HG02938 (cell line): ENCODE results near the gene PRKCSH.
"Not testable (repeated sequence)": the region's sequence is repeated elsewhere in the genome, so short reads cannot be mapped to it uniquely, and the experiment has no call there.

Experiments
- ATAC-seq: cut with Tn5 transposase; IDR thresholded peaks from one replicate; pipeline ENCODE4 v1.9.1; 2021; ENCODE audit warnings: mild to moderate bottlenecking, moderate library complexity; ENCODE audit not compliant: unreplicated experiment

The PRKCSH gene

DNA sequence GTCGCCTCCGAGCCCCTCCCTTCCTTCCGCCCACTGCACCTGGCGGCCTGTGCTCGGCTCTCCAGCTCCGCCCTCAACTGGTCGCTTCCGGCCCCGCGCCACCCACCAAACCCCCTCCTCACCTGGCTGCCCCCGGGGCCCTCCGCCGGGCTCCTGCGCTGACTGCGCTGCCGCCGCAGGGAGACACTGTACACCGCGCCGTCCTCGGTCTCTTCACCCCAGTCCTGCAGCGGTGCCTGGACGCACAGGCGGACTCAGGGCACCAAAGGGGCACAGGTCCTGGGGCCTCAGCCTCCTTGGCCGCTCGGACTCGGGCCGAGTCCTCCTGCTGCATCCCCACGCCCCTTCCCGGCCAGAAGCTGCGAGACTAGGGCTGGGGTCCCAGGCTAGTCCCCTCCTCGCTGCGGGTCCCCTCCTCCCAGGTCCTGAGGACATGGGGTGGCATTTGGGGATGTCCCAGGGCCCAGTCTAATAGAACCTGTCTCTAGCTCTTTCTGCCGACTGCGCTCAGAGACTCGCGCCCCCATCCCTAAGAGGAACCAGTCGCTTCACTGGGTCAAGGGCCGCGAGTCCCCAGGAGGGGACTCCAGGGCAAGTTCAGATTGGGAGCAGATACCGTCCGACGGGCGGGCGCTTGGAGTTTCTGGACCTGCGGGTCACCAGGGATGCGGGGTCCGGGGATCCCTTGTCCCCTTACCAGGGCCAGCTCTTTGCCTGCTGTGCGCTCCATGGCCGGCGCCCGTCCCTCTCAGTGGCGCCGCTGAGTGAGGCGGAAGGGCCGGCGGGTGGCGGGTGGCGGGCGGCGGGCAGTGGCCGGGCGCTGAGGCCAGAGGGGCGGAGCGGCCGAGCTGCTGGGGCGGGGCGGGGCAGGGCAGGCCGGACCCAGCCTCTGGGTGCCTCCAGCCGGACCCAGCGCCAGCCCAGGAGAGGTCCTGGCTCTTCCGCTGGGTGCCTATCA, 16.6 kb upstream of the PRKCSH start, which contains the start of gene RGL3:
Gene RGL3, minus strand, starts transcription at position 766 of the 958 bp plus-strand sequence. Its CDS starts 36 bp downstream, at position 730.
- ATAC-seq, result no peak

DNA sequence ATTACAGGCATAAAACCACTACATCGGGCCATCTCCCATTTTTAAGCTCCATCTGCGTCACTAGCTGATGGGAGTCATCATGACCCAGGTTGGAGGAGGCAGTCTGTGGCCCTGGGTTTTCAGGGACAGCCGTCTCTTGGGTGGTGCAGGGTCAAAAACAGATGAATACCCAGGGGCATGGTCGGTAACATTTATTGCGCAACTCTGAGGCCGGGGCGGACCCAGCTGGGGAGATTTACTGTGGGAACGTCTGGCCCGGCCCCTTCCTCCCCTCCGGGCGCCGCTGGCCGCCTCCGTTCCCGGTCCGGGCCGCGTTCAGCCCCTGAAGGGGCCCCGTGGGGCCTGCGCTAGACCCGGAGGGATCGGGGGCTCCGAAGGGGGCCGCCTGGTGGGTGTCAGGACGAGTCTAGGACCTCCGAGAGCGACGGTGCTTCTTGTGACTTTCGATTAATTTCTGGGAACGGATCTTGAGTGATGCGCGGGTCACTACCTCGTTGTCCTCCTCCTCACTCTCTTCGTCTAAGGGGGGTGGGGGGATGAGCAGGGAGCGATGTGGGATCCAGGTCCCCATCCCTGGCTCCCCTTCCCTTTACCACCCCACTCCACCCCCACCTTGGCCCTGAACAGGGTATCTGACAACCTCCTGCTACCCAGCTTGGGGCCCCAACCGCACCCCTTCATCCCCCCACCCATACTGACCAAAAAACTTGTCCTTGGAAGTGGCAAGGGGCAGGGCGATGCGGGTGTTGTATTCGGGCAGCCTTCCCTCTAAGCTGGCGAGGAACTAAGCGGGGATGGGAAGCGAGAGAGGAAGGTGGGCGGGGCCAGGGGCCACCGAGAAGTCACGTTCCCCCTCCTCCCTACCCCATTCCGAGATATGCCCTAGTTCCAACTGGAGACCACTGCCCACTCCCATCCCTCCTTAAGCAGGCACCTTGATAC, 14.7 kb upstream of the PRKCSH start:
- ATAC-seq, result no peak

DNA sequence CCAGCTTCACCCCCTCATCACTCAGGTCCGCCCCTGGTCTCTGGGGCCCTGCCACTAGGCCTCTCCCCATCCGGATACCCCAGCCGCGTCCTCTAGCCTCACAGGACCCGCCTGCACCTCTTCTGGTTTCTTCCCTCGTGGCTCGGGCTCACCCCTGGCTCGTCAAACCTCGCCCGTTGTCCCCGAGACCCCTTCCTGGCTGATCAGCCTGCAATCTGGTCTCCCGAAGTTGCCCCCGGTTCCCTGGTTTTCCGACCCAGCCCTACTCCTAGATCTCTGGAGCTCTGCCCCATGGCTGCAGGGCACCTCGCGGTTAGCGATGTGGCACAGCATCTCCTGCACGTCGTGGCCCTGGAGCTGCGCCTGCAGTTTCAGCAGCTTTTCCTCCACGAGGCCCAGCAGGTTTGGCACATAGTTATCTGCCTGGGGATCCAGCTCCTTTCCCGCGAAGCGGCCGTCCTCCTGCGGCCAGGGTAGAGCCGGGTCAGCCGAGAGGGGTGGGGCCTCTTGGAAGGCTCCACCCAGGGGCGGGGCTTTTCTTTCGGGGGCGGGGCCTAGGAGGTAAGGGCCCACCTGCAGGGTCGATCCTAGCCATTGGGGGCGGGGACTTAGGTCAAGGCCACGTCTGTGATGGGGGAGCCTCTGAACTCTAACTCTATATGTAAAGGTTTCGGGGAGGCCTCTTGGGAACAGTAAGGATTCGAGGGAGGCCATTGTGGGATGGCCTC, 13.9 kb upstream of the PRKCSH start:
- no peak for ATAC-seq

DNA sequence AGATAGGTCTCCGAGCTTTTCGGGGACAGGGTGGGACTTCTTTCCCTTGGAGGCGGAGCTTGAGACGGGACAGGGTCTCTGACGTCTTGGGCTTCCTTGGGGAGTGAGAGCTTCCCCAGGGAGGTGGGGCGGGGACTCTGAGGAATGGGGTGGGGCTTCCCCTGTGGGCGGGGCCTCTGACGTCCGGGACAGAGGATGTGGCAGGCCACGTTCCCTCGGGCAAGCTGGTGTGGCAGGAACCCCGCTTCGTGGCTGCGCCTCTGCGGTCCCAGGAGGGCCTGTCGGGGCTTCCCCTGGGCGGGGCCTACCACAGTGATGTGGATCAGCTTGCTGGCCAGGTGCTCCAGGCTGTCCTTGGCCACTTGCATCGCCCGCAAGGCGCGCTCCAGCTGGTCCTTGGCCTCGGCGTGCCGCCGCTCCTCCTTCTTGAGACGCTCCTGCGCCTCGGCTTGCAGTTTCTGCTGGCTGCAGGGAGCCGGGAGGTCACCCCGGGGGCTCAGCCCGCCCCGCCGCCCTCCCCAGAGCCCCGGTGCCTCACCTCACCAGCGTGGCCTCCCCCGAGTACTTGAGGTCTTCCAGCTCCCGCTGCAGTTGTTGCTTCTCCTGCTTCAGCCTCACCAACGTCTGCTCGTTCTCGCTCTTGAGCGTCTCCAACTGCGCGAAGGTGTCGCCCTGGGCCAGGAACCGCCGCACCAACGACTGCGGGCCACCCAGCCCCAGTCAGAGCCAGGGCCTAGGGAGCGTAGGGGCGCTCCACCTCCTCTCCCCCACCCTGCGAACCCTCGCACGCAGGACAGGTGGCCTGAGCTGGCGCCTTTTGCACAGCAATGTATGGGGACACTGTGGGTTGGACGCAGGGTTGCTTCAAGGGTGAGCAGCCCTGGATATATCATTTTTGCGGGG, 13.0 kb upstream of the PRKCSH start:
- ATAC-seq, result no peak

DNA sequence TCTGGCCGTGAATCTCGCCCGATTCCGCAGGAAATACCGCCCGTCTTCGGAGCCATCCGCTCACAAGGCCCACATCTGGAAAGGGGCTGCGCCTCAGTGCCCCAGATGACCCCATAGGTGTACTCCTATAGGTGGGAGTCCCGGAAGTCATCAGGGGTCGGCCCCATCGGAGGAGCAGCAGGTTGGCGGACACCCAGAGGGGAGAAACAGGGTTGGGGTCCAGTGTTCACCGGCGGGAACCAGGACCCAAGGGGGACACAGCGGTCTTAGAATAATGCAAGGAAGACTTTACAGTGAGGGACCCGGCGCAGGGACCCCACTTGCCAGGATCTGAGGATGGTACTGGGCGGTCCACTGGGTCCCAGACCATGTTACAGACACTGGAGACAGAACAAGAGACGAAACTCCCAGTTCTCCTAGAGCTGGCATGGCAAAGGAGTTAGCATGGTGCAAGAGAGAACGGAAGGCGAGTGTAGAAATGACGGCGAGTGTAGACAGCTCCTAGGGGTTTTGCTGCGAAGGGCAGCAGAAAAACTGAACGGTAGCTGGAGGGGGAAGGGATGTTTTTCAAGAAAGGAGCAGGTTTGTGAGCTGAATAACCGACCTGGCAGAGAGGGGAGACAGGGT, 12.2 kb upstream of the PRKCSH start:
- no peak for ATAC-seq

DNA sequence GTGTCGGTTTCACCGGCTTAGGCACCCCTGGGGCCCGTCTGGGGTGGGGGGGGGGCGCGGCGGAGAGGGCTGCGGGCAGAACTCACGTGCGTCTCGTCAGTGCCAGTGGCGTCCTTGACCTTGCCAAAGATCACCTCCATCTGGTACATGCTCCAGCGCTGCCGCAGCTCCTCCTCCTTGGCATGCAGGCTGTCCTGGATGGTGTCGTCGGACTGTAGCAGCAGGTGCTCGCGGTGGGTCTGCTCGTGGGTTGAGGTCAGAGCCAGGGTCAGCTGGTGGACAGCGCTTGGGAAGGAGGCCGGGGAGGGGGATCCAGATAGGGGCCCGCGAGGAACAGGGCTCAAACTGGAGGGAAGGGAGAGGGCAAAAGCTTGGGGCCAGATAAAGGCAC, 11.6 kb upstream of the PRKCSH start:
- no peak for ATAC-seq

DNA sequence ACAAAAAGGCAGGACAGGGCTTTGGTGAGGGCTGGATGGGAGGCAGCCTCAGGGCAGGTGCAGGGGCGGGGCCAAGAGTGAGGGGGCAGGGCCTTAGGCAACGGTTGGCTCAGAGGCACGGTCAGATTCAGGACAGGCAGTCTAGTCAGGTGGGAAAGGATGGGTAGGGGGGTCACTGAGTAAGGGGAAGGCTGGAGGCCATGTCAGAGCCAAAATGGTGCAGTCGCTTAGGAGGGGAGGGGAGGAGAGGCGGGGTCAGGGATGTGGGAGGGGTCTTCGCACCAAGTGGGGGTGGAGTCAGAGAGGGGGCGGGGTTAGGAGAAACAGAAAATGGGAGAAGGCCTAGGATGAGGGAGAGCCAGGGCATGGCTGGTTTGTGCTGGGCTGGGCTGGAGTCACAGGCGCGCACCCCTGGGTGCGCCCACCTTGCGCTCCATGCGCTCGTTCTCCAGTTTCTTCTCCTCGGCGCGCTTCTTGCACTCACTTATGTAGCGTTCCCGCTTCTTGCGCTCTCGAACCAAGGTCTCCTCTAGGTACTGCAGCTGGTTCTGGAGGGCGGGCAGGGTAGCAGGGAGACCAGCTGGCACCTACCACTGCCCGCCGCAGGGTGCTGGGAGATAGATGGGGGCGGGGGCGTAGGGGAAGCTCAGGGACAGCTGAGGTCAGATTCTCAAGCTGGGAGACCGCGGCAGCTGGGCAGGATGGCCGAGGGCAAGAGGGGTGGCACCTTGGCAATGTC, 9.5 kb upstream of the PRKCSH start:
- ATAC-seq, result no peak

DNA sequence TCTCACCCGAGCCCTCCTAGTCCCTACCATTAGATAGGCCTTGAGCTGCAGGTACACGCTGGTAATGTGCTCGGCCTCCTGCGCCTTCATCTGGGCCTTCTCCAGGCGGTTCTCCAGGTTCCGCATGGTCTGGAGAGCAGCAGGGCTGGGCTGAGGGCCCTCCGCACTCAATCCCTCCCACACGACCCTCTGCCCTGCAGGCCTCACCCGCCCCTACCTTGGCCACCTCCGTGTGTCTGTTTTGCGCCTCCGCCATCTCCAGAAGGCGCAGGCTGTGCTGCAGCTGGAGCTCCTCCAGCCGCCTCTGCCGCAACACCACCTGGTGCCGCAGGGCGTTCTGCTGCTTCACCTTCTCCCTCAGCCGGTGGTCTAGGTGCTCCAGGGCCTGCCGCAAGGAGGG, 8.8 kb upstream of the PRKCSH start:
- ATAC-seq, result no peak

DNA sequence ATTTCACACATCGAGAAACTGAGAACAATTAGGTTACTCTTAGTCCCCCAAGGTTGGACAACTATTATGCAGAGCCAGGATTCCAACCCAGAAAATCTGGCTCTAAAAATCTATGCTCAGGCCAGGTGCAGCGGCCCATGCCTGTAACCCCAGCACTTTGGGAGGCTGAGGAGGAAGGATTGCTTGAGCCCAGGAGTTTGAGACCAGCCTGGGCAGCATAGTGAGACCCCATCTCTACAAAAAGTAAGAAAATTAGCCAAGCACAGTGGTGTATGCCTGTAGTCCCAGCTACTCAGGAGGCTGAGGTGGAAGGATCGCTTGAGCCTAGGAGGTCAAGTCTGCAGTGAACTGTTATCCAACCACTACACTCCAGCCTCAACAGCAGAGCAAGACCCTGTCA, 1.9 kb upstream of the PRKCSH start:
- not testable (repeated sequence) for ATAC-seq

DNA sequence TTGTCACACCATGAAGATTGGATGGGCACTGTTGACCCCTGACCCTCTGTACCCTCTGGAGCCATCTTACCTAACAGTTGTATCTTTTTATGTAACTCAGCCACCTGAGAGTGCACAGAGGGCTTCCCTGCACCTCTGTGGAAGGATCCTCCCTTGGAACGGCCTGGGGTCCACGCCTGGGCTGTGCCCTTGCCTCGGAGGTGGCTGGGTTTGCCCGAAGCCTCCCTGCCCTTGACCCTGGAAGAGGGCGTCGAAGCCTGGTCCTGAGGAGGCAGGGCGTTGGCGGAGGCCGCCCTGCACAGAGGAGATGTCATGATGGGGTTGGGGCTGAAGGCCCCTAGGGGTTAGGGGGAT, 755 bp upstream of the PRKCSH start:
- no peak for ATAC-seq

DNA sequence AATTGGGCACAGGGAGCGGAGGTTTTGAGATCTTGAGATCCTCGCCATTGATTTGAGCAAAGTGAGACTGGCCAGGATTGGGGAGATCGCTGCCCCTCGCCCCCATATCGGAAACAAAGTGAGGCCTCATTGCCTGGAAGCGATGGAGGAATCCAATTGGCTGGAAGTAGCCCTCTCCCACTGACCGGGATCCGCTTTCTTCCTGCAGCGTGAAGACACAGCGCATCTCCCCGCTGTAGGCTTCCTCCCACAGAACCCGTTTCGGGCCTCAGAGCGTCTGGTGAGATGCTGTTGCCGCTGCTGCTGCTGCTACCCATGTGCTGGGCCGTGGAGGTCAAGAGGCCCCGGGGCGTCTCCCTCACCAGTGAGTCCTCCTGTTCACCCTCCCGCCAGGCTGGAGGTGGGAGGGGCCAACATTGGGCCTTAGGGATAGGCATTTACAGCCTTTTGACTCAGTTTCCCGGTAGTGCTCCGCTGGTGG, 438 bp downstream of the PRKCSH start:
- no peak for ATAC-seq

DNA sequence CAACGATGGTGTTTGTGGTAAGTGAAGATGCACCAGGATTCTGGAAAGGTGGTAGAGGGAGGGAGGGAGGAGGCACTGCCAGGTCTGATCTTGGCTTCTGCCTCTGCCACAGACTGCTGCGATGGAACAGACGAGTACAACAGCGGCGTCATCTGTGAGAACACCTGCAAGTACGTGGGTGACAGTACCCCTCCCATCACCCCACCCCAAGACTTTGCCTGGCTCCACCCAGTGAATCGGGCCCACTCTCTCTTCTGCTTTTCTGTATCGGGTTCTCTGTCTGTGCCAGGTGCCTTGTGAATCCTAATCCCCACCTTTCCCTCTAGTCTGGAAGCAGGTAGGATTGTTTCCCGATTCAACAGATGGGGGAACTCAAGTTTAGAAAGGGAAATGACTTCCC, 2.5 kb downstream of the PRKCSH start:
- no peak for ATAC-seq

DNA sequence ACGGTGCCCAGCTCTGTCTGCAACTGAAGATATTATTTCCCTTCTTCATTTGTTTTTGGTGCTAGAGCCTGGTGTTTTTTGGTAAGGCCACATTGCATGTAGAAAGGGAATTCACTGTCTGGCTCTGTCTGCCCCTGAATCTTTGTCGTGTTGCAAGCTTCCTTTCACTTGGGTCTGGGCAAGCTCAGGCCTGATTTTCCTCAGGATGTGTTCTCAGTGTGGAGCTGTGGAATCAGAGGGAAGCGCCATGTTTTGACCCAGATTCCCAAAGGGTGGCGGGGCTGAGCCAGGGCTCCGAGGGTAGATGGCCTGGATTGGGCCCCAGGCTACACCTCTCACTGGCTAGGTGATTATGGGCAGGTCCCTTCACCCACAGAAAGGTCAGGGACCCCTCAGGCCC, 8.6 kb downstream of the PRKCSH start:
- ATAC-seq, result no peak

DNA sequence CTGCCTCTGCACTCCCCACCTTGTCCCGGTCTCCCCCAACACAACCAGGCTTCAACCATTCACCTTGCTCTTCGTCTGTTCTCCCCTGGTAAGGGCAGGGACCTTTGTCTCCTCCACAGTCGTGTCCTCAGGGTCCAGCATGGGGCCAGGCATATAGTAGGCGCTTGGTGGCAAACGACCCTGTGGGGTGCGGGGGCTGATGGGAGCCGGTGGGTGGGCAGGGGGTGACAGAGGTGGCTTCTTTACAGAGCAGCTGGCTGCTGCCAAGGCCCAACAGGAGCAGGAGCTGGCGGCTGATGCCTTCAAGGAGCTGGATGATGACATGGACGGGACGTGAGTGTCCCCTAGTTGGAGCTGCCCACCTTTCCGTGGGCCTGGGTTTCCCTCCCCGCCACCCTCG, 9.7 kb downstream of the PRKCSH start:
- ATAC-seq, result no peak

DNA sequence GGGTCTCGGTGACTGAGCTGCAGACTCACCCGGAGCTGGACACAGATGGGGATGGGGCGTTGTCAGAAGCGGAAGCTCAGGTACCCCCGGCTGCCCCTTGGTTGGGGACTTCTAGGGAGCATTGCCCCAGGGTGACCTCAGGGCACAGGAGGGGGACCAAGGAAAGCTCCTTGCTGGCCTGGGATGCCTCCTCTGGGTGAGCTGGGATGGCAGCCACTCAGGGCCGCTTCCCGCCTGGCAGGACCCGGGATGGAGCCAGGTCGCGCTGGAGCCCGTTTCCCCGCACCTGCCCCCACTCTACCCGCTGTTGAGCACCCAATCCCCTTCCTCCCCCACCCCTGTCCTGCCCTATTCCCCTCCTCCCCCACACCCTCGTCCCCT, 10.8 kb downstream of the PRKCSH start:
- ATAC-seq, result no peak

DNA sequence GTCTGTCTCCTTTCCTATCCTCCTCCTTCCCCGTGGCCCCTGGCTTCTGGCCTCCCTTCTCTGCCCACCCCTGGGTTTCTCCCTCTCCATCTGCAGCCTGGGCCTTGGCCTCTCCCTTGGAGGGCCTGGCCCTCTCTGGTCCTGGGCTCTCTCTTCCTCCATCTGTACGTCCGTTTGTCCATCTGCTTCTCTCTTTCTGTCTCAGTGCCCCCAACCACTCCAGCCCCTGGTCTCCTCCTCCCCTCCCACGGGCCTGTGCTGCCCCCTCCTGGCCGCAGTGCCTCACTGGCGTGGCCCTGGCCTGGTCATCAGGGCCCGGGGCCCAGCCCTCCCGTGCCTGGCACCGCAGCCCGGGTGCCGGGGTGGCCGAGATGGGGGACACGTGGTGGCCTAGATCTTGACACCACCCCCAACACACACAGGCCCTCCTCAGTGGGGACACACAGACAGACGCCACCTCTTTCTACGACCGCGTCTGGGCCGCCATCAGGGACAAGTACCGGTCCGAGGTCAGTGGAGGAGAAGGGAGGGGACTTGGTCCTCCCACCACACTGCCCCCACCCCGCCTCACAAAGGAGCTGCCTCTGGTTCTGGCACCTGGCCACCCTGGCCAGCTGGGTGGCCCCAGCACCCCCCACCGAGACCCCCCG, 11.3 kb downstream of the PRKCSH start:
- no peak for ATAC-seq

DNA sequence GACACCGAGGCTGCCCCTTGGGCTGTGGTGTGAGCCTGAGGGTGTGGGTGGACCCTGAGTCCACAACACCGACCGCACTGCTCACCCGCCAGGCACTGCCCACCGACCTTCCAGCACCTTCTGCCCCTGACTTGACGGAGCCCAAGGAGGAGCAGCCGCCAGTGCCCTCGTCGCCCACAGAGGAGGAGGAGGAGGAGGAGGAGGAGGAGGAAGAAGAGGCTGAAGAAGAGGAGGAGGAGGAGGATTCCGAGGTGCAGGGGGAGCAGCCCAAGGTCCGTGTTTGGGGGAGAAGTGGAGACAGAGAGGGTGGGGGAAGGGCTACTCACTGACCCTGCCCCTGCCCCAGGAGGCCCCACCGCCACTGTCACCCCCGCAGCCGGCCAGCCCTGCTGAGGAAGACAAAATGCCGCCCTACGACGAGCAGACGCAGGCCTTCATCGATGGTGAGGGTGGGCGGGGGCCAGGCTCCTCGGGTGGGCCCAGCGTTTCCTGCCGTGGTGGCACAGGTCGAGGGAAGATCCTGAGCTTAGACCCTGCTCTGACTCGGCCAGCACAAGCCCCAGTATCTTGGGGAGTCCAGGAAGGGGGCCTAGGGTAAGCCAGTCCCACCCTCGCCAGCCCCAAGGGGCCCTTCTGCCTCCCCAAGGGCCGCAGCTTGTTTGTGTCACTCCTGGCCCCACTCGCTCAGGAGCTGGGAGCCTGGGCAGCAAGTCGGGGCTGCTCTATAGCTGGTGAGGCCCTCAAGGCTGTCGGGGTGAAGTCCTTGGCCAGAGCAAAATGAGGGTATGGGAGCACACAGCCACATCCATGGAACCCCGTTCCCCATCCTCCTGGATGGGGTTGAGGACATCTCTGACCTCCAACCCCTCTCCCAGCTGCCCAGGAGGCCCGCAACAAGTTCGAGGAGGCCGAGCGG, 12.2 kb downstream of the PRKCSH start:
- no peak for ATAC-seq
